G401 (cell line): ENCODE data around the gene VPS35L. TPM values are rescaled to one million over a fixed set of nuclear protein-coding genes. Genes with fewer than 3 reads are reported as not detected.

ENCODE experiments used
- DNase-seq: peaks from one replicate; pipeline ENCODE4 v3.0.0-alpha.2; 2015; ENCODE audit warnings: low spot score
- in situ Hi-C: cut with HindIII; loops from 2 replicates; pipeline ENCODE4 v1.10.0; 2016; ENCODE audit warnings: low sequenced_read_pairs, mixed read lengths
- total RNA-seq: library from RNA; depleted of rRNA; stranded (reverse); fragments of >200 nt; shearing (Covaris generic); gene quantifications from 2 replicates; pipeline ENCODE4 v1.2.3, GENCODE V29; 2014; rRNA removed

The VPS35L gene
- total RNA-seq, 1 experiment from 2014 or later, result 18.7 TPM

- peak; percentile 19 for DNase-seq
- in situ Hi-C loops, result no loop called here
Measured at GRCh38 chr16:19718624-19718965, 163.1 kb downstream of the VPS35L start.

- DNase-seq, result no peak
- in situ Hi-C loops, result no loop called here
Measured at GRCh38 chr16:19722269-19722952, 166.9 kb downstream of the VPS35L start.

- DNase-seq, result no peak
- in situ Hi-C loops, result no loop called here
Measured at GRCh38 chr16:19722981-19723380, 167.5 kb downstream of the VPS35L start.

GRCh38 chr16:19728636-19728965 lies 173.1 kb downstream of the VPS35L start:
- in situ Hi-C loops, result no loop called here
- no peak for DNase-seq

GRCh38 chr16:19733551-19733950 lies 178.0 kb downstream of the VPS35L start:
- DNase-seq, result no peak
- in situ Hi-C loops, result no loop called here

- peak; percentile 98 for DNase-seq
- in situ Hi-C loops, result no loop called here
Measured at GRCh38 chr16:19735074-19735867, 179.8 kb downstream of the VPS35L start.

GRCh38 chr16:19737306-19738038 lies 182.0 kb downstream of the VPS35L start:
- DNase-seq, result no peak
- in situ Hi-C loops, result no loop called here

- DNase-seq, result no peak
- in situ Hi-C loops, result loop anchor here (10.0 kb wide), 1 partner anchor 93 kb away; no protein-coding TSS in a partner anchor
Measured at GRCh38 chr16:19741354-19741753, 185.9 kb downstream of the VPS35L start.

- no peak for DNase-seq
- in situ Hi-C loops, result loop anchor here (10.0 kb wide), 1 partner anchor 91 kb away; no protein-coding TSS in a partner anchor
Measured at GRCh38 chr16:19743816-19744159, 188.3 kb downstream of the VPS35L start.

GRCh38 chr16:19744670-19745069 lies 189.2 kb downstream of the VPS35L start:
- in situ Hi-C loops, result loop anchor here (10.0 kb wide), 1 partner anchor 90 kb away; no protein-coding TSS in a partner anchor
- DNase-seq, result no peak

- DNase-seq, result no peak
- in situ Hi-C loops, result loop anchor here (10.0 kb wide), 1 partner anchor 89 kb away; no protein-coding TSS in a partner anchor
Measured at GRCh38 chr16:19745286-19746010, 189.9 kb downstream of the VPS35L start.

GRCh38 chr16:19746561-19746960 lies 191.1 kb downstream of the VPS35L start:
- no peak for DNase-seq
- in situ Hi-C loops, result loop anchor here (10.0 kb wide), 1 partner anchor 88 kb away; no protein-coding TSS in a partner anchor

- DNase-seq, result no peak
- in situ Hi-C loops, result loop anchor here (10.0 kb wide), 1 partner anchor 86 kb away; no protein-coding TSS in a partner anchor
Measured at GRCh38 chr16:19748389-19749168, 193.1 kb downstream of the VPS35L start.

GRCh38 chr16:19749571-19750080 lies 194.1 kb downstream of the VPS35L start:
- no peak for DNase-seq
- in situ Hi-C loops, result loop anchor here (10.0 kb wide), 1 partner anchor 85 kb away; no protein-coding TSS in a partner anchor

Other genes with a start within 250 kb of the VPS35L start
- gene TMC5, start 137.8 kb upstream of the VPS35L start, total RNA-seq, result not detected in 2 replicates
- gene GDE1, start 33.6 kb upstream of the VPS35L start, total RNA-seq, result 49.7 and 68.7 TPM in 2 replicates
- gene CCP110, start 31.8 kb upstream of the VPS35L start, total RNA-seq, result 20.4 and 22.9 TPM in 2 replicates
- gene KNOP1, start 162.5 kb downstream of the VPS35L start, total RNA-seq, result 12.9 and 16.8 TPM in 2 replicates
- 5.6 and 6.6 TPM in 2 replicates for gene IQCK, start 162.6 kb downstream of the VPS35L start, total RNA-seq